Left ventricle myocardium inferior (tissue), 1 donor: ENCODE measurements around the gene NUDT17. TPM values are rescaled to one million over a fixed set of nuclear protein-coding genes. Genes with fewer than 3 reads are reported as not detected.
"Not testable (repeated sequence)": the region's sequence is repeated elsewhere in the genome, so short reads cannot be mapped to it uniquely, and the experiment has no call there.

Experiments
- DNase-seq: peaks from one replicate; pipeline ENCODE4 v3.0.0-alpha.2; 2020
- H3K27ac ChIP-seq: fragments of 200-600 bp; replicated peaks from 2 replicates; pipeline ENCODE4 v1.8.0; 2021
- H3K27me3 ChIP-seq: fragments of 200-600 bp; 2 replicates; pipeline ENCODE4 v1.8.0; 2021; ENCODE audit warnings: low read depth
- H3K36me3 ChIP-seq: fragments of 200-600 bp; 2 replicates; pipeline ENCODE4 v1.8.0; 2021
- H3K4me1 ChIP-seq: fragments of 200-600 bp; 2 replicates; pipeline ENCODE4 v1.8.0; 2021
- H3K4me3 ChIP-seq: fragments of 200-600 bp; 2 replicates; pipeline ENCODE4 v1.8.0; 2021; ENCODE audit warnings: mild to moderate bottlenecking, moderate library complexity
- H3K9me3 ChIP-seq: fragments of 200-600 bp; replicated peaks from 2 replicates; pipeline ENCODE4 v1.8.0; 2021
- CTCF ChIP-seq: fragments of 200-600 bp; IDR thresholded peaks from 2 replicates; pipeline ENCODE4 v1.8.0; 2021; ENCODE audit warnings: antibody characterized with exemption, mild to moderate bottlenecking, borderline replicate concordance
- intact Hi-C: fragments of 100-400 bp; cut with micrococcal nuclease; formaldehyde crosslinking; loops from one replicate; pipeline ENCODE4 v1.11.0; 2022
- total RNA-seq: library from RNA; stranded (reverse); fragmentation: NEBNext Ultra II Directional; extraction: Animal tissue kit (Norgen Biotek cat#: 25700); gene quantifications from one replicate; pipeline ENCODE4 v1.2.1, GENCODE V29; 2021
- donor health status: DM: no; HTN: yes; CAD: no; lungs with severe emphysema.

NUDT17 gene
- total RNA-seq, 1 donor from 2014 or later, result 2.2 TPM

GRCh38 chr1:145806408-145806807 is 39.0 kb upstream of the NUDT17 start:
- Histone ChIP-seq H3K4me3 (no peak overlapping the region), H3K4me1 (peaks cover 48% of the 10 kb centered on the region)

GRCh38 chr1:145806844-145807243 is 38.6 kb upstream of the NUDT17 start:
- no peak for TF ChIP-seq CTCF
- no peak overlapping the region for H3K27ac ChIP-seq
- intact Hi-C loops, result no loop called here
- no peak overlapping the region for H3K4me3 ChIP-seq
- no peaks in the 10 kb centered on the region for H3K36me3 ChIP-seq
- H3K9me3 ChIP-seq, result no peaks in the 10 kb centered on the region
- peaks cover 43% of the 10 kb centered on the region for H3K4me1 ChIP-seq
- no peak for DNase-seq
- no peaks in the 10 kb centered on the region for H3K27me3 ChIP-seq

More at GRCh38 chr1:145806408-145806807, 39.0 kb upstream of the NUDT17 start:
- Histone ChIP-seq H3K27ac (no peak overlapping the region), H3K27me3 (no peaks in the 10 kb centered on the region), H3K9me3 (no peaks in the 10 kb centered on the region), H3K36me3 (no peaks in the 10 kb centered on the region)
- intact Hi-C loops, result no loop called here
- no peak for TF ChIP-seq CTCF
- DNase-seq, result no peak

GRCh38 chr1:145812977-145813810 is 32.2 kb upstream of the NUDT17 start:
- H3K9me3 ChIP-seq, H3K4me3 ChIP-seq, DNase-seq, H3K27ac ChIP-seq, intact Hi-C loops, H3K4me1 ChIP-seq, H3K27me3 ChIP-seq, H3K36me3 ChIP-seq: not testable (repeated sequence)

- H3K27ac ChIP-seq, DNase-seq, intact Hi-C loops: not testable (repeated sequence)
These were observed 27.3 kb upstream of the NUDT17 start for GRCh38 chr1:145818095-145818494.

GRCh38 chr1:145822779-145823331 is 22.6 kb upstream of the NUDT17 start:
- H3K27me3 ChIP-seq, H3K9me3 ChIP-seq, H3K27ac ChIP-seq, intact Hi-C loops, DNase-seq, H3K4me3 ChIP-seq: not testable (repeated sequence)
- peaks cover 28% of the 10 kb centered on the region for H3K4me1 ChIP-seq
- peaks cover 21% of the 10 kb centered on the region for H3K36me3 ChIP-seq

More at GRCh38 chr1:145818095-145818494, 27.3 kb upstream of the NUDT17 start:
- not testable (repeated sequence) for H3K36me3 ChIP-seq, H3K4me3 ChIP-seq, H3K9me3 ChIP-seq, H3K27me3 ChIP-seq, H3K4me1 ChIP-seq

- Histone ChIP-seq H3K27ac (peak within 1 kb of the TSS; percentile 97), H3K9me3 (no peaks in the 10 kb centered on the region), H3K4me3 (peak within 1 kb of the TSS; percentile 80), H3K36me3 (peaks cover 31% of the 10 kb centered on the region), H3K27me3 (no peaks in the 10 kb centered on the region), H3K4me1 (peaks cover 28% of the 10 kb centered on the region)
- intact Hi-C loops, result no loop called here
- peak; percentile 93 for DNase-seq
- no peak for TF ChIP-seq CTCF
These were observed 21.6 kb upstream of the NUDT17 start, which contains the start of the genes POLR3C and RNF115 for GRCh38 chr1:145823565-145824498. POLR3C (plus strand) TSS chr1:145824200; CDS start chr1:145825777, 1,577 bp downstream. RNF115 (minus strand) TSS chr1:145824095; CDS start chr1:145823873, 222 bp downstream.
